HepG2 (cell line): ENCODE measurements around the gene IPP. TPM values are rescaled to one million over a fixed set of nuclear protein-coding genes. Genes with fewer than 3 reads are reported as not detected.

Source experiments
- CBX5 ChIP-seq: sonication (generic); formaldehyde crosslinking; IDR thresholded peaks from 2 replicates; pipeline ENCODE4 v1.4.0; 2020; ENCODE audit warnings: missing genetic modification reagents, borderline replicate concordance
- FOXC1 ChIP-seq: sonication (generic); formaldehyde crosslinking; IDR thresholded peaks from 2 replicates; pipeline ENCODE4 v1.8.0; 2022; ENCODE audit warnings: mild to moderate bottlenecking, missing genetic modification reagents, borderline replicate concordance
- IKZF5 ChIP-seq: IDR thresholded peaks from 2 replicates; pipeline ENCODE4 v1.6.1; 2018; ENCODE audit warnings: missing genetic modification reagents, mild to moderate bottlenecking, missing compliant biosample characterization
- MEIS1 ChIP-seq: sonication (generic); formaldehyde crosslinking; IDR thresholded peaks from 2 replicates; pipeline ENCODE4 v1.9.0; 2021; ENCODE audit warnings: mild to moderate bottlenecking, missing genetic modification reagents, moderate library complexity, borderline replicate concordance
- NFKB2 ChIP-seq: sonication (generic); formaldehyde crosslinking; IDR thresholded peaks from 2 replicates; pipeline ENCODE4 v1.4.0; 2020; ENCODE audit warnings: missing genetic modification reagents, borderline replicate concordance
- NR0B2 ChIP-seq: sonication (generic); formaldehyde crosslinking; IDR thresholded peaks from 2 replicates; pipeline ENCODE4 v1.4.0; 2020; ENCODE audit warnings: mild to moderate bottlenecking, missing genetic modification reagents
- POLR2AphosphoS5 ChIP-seq: IDR thresholded peaks from 2 replicates; pipeline ENCODE4 v1.6.1; 2012; ENCODE audit warnings: low read depth, low read length
- SIN3A ChIP-seq: IDR thresholded peaks from 2 replicates; pipeline ENCODE4 v1.6.1; 2011; ENCODE audit warnings: low read depth, mild to moderate bottlenecking, control low read depth, low read length, borderline replicate concordance
- SMAD1 ChIP-seq: sonication (generic); formaldehyde crosslinking; IDR thresholded peaks from 2 replicates; pipeline ENCODE4 v1.4.0; 2020; ENCODE audit warnings: missing genetic modification reagents, low read depth, mild to moderate bottlenecking, borderline replicate concordance
- TBX2 ChIP-seq: sonication (generic); formaldehyde crosslinking; IDR thresholded peaks from 2 replicates; pipeline ENCODE4 v1.5.0; 2020; ENCODE audit warnings: missing genetic modification reagents, mild to moderate bottlenecking, borderline replicate concordance
- TERF1 ChIP-seq: sonication (generic); formaldehyde crosslinking; IDR thresholded peaks from 2 replicates; pipeline ENCODE4 v1.8.0; 2022; ENCODE audit warnings: mild to moderate bottlenecking, missing genetic modification reagents, moderate library complexity
- ZBTB49 ChIP-seq: sonication (generic); formaldehyde crosslinking; IDR thresholded peaks from 2 replicates; pipeline ENCODE4 v1.4.0; 2020; ENCODE audit warnings: missing genetic modification reagents, borderline replicate concordance
- ZNF280D ChIP-seq: sonication (generic); formaldehyde crosslinking; IDR thresholded peaks from 2 replicates; pipeline ENCODE4 v1.5.1; 2020; ENCODE audit warnings: mild to moderate bottlenecking, missing genetic modification reagents
- ZNF33B ChIP-seq: sonication (generic); formaldehyde crosslinking; IDR thresholded peaks from 2 replicates; pipeline ENCODE4 v1.5.1; 2020; ENCODE audit warnings: mild to moderate bottlenecking, missing genetic modification reagents
- ZNF530 ChIP-seq: sonication (generic); formaldehyde crosslinking; IDR thresholded peaks from 2 replicates; pipeline ENCODE4 v1.5.0; 2020; ENCODE audit warnings: low read depth, mild to moderate bottlenecking, missing genetic modification reagents
- ZNF572 ChIP-seq: sonication (generic); formaldehyde crosslinking; IDR thresholded peaks from 2 replicates; pipeline ENCODE4 v1.5.1; 2020; ENCODE audit warnings: mild to moderate bottlenecking, missing genetic modification reagents
- ZNF83 ChIP-seq: sonication (generic); formaldehyde crosslinking; IDR thresholded peaks from 2 replicates; pipeline ENCODE4 v1.4.0; 2020; ENCODE audit warnings: missing genetic modification reagents, mild to moderate bottlenecking, borderline replicate concordance
- polyA plus RNA-seq, 8 experiments: library from polyadenylated mRNA; depleted of rRNA in 3 of 8; stranded (reverse) in 7 of 8; unstranded in 1 of 8; fragments of >200 nt; fragmentation: Illumina TruSeq in 4 of 8; extraction: Trizol in 4 of 8; gene quantifications; 2 replicates each; pipeline versions ENCODE4 v1.2.1 to v1.2.3, GENCODE V29; 2011 to 2016; ENCODE audit warnings: low read depth in 4 of 8, missing spikeins in 1 of 8, mixed read lengths in 1 of 8; ENCODE audit not compliant: insufficient read depth in 1 of 8
- total RNA-seq, 5 experiments: library from RNA; depleted of rRNA; stranded (reverse); fragments of >200 nt; fragmentation: Illumina TruSeq; extraction: Trizol; gene quantifications; 2 replicates each; pipeline ENCODE4 v1.2.3, GENCODE V29; 2016; ENCODE audit warnings: low read depth in 1 of 5

IPP gene
- total and polyA plus RNA-seq, 2 of the 13 experiments (the other 11 are each of a cell fraction or from before 2014, with no cell fraction given): 3.0 to 9.7 TPM

- TF ChIP-seq ZNF280D (CRISPR knock-in tag) (no peak), NR0B2 (peak; percentile 34; the same call in 1 of the 2 replicates), CBX5 (CRISPR knock-in tag) (peak; percentile 58; the same call in 1 of the 2 replicates), ZNF530 (CRISPR knock-in tag) (no peak), ZNF83 (CRISPR knock-in tag) (no peak), TERF1 (CRISPR knock-in tag) (no peak), ZNF572 (CRISPR knock-in tag) (0 out of 2 replicates have a peak, but pooled peaks have one; percentile 69), POLR2AphosphoS5 (peak; percentile 95), SMAD1 (no peak; the same call in 1 of the 2 replicates), FOXC1 (no peak; the same call in 1 of the 2 replicates), ZNF33B (CRISPR knock-in tag) (no peak), MEIS1 (CRISPR knock-in tag) (no peak; the same call in 1 of the 2 replicates), ZBTB49 (CRISPR knock-in tag) (no peak), SIN3A (peak; percentile 87; the same call in 1 of the 2 replicates), NFKB2 (CRISPR knock-in tag) (peak; percentile 69; the same call in 1 of the 2 replicates), TBX2 (peak; percentile 65), IKZF5 (CRISPR knock-in tag) (peak; percentile 90)
Measured at GRCh38 chr1:45687754-45688740, 62.4 kb downstream of the IPP start, which contains the start of gene TMEM69 (continued).
